Stimulated activated CD4-positive, alpha-beta T cell treated with anti-CD3 and anti-CD28 coated beads, TNF-alpha, amount 100 ng/mL, for 24 hours (primary cell): ENCODE results near the gene PFDN1.

Experiments used
- DNase-seq, 3 experiments: peaks; one replicate each; pipeline ENCODE4 v3.0.0-alpha.2; 2020; ENCODE audit warnings: low read depth in 3 of 3

The PFDN1 gene

GRCh38 chr5:140296289-140296688 is 6.6 kb downstream of the PFDN1 start:
- DNase-seq: no peak

DNA sequence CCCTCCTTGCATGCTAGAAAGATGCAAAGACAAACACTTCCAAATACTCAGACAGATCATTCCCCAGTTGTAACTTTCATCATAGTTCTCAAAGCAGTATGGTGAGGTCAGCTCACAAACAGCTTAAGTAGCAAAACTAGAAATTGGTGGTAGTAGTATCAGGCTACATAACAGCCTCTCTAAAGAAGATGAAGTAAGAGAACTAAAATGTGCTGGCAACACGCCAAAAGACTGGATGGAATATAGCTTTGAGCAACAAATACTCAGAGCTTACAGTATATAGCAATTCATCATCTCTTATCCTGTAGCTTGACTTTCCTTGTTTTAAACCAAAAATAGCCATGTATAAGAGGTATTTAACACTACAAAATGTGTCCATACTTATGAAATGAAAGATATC is 7.5 kb downstream of the PFDN1 start:
- no peak for DNase-seq

DNA sequence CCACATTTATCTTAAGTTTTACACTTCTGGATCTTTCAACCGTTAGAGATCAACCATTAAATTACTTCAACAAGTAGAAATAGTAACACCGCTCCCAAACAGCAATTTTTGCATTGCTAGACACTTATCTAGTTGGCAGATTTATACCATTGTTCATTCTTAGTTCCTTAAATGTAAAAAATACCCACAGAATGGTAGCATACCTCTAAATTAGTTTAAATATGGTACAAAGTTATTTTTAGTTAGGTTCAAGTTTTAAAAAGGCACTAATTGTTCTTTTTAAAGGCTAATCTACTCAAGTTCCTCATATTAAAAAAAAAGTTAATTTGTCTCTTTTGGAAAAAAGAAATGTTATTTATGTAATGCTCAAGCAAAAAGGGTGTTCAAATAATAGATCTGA is 8.1 kb downstream of the PFDN1 start:
- no peak for DNase-seq

DNA sequence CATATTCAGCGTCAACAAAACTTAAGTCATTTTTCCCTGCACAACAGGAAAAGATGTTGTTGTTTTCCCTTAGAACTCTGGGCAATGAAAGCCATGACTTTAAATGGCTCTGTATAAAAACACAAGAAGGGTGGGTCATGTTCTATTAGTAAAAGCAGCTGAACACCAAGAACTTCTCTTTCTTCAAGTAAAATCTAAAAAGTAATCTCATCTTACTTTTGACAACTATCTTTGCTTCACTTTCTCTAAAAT is 9.1 kb downstream of the PFDN1 start:
- no peak for DNase-seq

DNA sequence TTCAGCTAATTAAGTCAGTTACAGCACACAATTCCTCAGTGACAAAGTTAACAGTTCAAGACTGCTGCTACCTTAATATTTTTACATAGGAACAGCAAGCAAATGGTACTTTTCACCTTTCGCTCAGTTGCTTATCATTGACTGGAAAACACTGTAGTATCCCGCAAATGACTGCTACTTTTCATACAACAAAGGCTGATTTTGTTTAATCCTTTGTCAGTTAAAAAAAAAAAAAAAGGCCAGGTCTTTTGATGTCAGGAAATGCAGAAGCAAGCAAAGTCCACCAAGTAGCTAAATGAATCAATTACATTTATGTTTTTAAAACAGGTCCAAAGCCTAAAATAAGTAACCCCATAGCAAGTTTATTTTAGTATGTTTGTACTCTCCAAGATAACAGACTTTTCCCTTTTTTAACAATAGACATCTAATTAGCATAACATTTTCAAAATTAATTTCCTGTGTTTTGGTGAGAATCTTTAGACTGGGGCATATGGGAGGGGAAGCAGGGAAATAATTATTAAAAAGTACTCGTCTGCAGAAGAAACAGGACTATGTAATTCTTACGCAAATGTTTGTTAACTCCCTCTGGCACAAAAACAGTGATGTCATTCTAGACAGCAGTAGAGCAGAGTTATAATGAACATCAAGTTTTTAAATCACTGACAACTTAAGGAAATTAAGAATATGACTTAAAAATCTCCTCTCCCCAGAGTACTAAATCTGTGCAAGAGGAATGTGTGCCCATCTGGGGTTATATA is 9.6 kb downstream of the PFDN1 start:
- no peak for DNase-seq

DNA sequence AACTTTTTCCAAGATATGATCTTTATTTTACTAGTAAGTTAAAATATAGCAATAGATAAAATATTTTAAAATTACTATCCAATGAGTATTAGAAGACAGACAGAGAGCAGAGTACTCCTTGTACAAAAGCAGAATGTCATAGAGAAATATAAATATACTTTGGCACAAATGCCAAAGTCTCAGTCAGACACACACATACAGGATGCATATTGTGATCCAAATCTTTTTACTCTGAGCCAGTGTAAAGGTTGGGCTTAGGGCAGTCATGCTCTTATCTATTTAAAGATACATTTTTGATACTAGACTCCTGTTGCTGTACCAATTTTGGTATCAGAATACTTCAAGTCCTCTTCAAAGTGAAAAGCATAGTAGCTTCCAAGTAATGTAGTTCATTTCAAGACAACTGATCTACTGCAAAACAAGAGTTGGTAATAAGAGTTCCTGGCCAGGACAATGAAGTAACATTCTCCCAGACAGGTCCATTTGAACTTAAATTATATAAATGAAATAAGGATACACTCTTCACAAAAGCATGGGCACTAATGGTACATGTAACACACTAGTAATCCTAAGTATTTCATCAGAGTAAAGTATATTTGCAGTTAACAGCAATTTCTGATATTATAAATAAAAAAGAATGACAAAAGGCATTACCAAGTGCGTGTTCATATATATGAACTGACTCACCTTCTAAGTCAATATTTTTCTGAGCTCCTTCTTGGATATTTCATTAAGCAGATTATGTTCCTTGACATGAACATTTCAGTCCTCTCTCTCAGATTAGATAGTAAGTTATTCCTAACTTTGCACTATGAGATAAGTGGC is 10.5 kb downstream of the PFDN1 start:
- no peak for DNase-seq

DNA sequence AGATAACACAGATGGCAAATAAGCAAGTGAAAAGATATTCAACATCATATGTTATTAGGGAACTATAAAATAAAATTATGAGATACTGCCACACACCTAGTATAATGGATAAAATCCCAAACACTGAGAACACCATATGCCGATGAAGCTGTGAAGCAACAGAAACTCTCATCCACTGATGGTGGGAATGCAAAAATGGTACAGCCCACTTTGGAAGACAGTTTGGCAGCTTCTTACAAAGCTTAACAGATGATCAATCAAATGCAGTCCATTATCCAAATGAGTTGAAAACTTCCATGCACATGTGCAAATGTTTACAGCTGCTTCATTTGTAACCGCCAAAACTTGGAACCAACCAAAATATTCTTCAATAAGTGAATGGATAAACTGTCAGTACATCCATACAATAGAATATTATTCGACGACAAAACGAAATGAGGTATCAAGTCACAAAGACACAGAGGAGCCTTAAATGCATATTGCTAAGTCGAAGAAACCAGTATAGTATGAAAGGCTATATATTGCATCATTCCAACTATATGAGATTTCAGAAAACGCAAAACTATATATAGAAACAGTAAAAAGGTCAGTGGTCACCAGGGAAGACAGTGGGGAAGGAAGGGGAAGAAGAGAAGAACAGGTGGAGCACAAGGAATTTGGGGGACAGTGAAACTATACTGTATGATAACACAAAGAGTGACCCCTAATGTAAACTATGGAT is 14.9 kb downstream of the PFDN1 start:
- no peak for DNase-seq

DNA sequence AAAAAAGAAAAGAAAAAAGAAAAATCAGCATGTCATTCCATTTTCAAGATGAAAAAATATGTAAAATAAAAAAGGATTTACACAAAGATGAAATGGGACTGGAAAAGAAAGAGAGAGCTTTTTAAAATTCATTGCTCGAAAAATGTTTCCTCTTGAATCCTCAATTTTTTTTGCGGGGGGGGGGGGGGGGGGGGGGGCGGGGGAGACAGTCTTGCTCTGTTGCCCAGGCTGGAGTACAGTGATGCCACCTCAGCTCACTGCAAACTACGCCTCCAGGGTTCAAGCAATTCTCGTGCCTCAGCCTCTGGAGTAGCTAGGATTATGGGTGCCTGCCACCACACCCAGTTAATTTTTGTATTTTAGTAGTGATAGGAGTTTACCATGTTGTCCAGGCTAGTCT is 16.5 kb downstream of the PFDN1 start:
- no peak for DNase-seq

- DNase-seq: no peak
Observed at GRCh38 chr5:140284013-140284412, 18.9 kb downstream of the PFDN1 start.

GRCh38 chr5:140282266-140282665 is 20.6 kb downstream of the PFDN1 start:
- DNase-seq: no peak

DNA sequence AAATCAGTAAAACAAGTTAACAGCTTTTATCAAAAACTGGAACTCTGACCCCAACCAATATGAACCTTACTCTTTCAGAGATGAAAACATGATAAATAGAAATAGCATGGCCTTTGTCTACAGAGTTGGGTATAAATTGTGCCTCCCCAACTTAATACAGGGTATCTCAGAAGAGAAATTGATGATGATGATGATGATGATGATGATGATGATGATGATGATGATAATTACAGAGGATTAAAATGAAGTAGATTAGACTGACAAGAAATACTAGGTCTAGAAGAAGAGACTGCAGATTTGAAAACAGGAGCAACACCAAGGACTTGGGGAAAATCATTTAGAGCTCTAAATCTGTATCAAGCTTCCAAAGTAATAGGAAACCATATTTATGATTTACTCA is 27.1 kb downstream of the PFDN1 start:
- DNase-seq: no peak

DNA sequence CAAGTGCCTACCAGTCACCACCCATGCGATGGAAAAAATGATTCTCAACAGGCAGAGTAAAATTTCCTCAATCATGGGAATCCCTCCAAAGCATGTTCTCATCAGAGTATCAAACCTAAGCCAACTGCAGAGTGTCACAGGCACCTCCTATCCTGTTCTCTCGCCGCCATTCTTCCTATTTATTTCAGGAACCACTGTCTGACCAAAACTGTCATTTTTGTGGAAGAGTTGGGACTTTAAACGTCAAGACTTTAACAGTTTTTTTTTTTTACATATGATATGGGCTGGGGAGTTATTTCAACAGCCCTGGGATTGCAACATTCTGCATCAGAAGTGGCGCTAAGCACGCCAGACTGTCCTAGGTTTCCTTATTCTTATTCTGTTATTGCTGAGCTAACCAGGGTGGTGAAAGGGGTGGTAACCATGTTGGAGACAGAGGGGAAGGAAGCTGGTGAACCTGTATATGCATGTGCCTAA is 29.5 kb downstream of the PFDN1 start:
- no peak for DNase-seq

- no peak for DNase-seq
Observed at GRCh38 chr5:140270008-140270407, 32.9 kb downstream of the PFDN1 start.

GRCh38 chr5:140267559-140268018 is 35.3 kb downstream of the PFDN1 start:
- no peak for DNase-seq

GRCh38 chr5:140267201-140267540 is 35.7 kb downstream of the PFDN1 start:
- no peak for DNase-seq

DNA sequence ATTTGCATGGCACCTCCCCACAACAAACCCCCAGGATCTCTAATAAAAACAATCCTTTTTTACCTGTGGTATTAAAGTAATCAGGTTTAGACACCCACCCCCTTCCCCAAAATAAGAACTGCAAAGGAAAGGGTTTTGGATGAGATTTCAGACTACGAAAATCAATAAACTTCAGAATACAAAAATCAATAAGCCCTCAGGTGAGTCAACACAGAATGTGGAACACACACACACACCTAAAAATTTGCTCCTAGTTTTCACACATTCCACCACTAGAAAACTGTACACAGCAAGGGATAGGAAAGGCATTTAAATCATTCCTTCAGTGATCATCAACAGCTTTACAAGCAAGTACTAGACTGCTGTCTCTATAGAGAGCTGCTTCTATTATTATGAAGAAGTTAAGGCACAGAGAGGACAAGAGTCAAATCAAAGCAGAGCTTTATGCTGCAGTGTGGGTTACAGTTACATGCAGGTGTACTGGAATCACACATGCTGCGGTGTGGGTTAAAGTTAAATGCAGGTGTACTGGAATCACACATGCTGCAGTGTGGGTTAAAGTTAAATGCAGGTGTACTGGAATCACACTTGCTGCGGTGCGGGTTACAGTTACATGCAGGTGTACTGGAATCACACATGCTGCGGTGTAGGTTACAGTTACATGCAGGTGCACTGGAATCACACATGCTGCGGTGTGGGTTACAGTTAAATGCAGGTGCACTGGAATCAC is 36.3 kb downstream of the PFDN1 start:
- DNase-seq: no peak

- DNase-seq: no peak
Observed at GRCh38 chr5:140265845-140266244, 37.1 kb downstream of the PFDN1 start.

- DNase-seq: no peak
Observed at GRCh38 chr5:140262839-140263238, 40.1 kb downstream of the PFDN1 start.

DNA sequence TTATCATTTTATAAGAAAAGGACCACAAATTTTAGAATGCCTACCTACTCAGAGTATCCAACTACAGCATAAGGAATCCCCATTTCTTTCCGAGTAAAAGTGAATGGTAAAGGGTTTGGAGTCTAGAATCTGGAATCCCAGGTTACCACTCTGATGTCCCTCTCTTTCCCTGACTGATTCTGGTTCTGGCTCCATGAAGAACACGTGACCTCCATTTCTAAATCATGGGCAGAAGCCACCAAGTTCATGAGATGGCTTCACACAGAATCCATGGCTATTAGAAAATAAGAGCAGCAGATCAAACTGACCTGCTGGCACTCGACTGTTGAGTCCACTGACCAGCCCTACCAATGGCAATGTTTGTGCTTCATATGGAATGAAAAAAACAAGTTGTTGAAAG is 40.7 kb downstream of the PFDN1 start:
- DNase-seq: no peak

- no peak for DNase-seq
Observed at GRCh38 chr5:140261403-140262171, 41.3 kb downstream of the PFDN1 start.

- no peak for DNase-seq
Observed at GRCh38 chr5:140260089-140260656, 42.7 kb downstream of the PFDN1 start.
